ENCODE results near the gene SLC26A4. TPM values are rescaled to one million over a fixed set of nuclear protein-coding genes. Genes with fewer than 3 reads are reported as not detected.
A peak's percentile ranks its signal among the peaks of the same experiment; 100 is the strongest.

Gene SLC26A4
- total RNA-seq, 8 experiments from 2014 or later, result 0.05 to 0.63 (median 0.47) TPM; not detected in 3

DNA sequence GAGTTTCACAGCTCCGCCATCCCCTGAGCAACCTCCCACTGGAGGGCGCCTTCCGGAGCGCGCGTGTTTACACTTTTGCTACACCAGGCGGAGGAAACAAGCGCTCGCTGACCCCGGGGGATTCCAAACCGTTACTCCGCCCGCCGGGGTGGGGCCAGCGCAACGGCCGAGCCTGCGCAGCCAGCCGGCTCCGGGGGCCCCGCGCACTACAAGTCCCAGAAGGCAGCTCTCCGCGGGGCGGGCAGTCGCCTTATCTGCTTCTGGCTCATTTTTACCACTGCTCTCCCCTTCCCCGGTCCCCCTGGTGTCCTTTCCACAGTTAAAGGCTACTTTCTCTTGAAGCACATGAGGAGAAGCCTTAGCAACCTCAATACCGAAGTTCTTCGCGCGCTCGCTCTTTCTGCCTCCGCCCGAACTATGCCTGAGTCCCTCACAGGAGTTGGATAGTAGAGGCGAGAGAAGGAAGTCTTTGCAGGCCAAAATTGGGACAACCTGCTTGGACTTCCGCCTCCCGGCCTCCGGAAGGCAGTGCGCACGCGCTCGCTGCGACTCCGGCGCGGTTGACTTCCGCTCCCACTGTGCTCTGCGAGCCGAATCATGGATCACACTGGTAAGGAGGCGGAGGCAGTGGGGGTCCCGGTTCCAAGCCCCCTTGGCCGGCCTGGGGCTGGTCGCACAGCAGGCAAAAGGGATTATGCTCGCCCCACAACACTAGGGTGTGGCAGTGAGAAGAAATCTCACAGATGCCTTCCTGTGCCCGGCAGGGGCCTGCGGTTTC lies 83.1 kb downstream of the SLC26A4 start, which contains the start of gene CBLL1:
Gene CBLL1, plus strand, starts transcription at position 576 of the 778 bp plus-strand sequence. Its CDS starts 22 bp downstream, at position 598.
- 0 to 2% (median 0%) methylated on average over 1 to 44 of the region's 56 CpGs; no CpG with 5 or more reads in 1 of the 10 experiments for WGBS, 10 experiments
- peak; percentile 86 to 96 (median 96) for ATAC-seq (replicated peaks in 6 of 8)
- H3K4me3 ChIP-seq, result peak within 1 kb of the TSS; percentile 77 to 85 (median 80)
- in situ Hi-C loops (cut with MboI; ENCODE audit: low pct_unique_long_range_greater_than_20kb in 2 of 9, low sequenced_read_pairs in 9 of 9, unreplicated experiment in 9 of 9), result loop anchor here in 3 of 9 experiments (25.0 kb wide), 2 partner anchors 119 to 281 kb away; partner anchors contain the start of gene GPR22 (in 2 of the 3)
- peaks cover 9 to 18% of the 10 kb centered on the region in 2 donors for H3K4me1 ChIP-seq (replicated peaks in 1 of 2)
- H3K27ac ChIP-seq, result peak within 1 kb of the TSS; percentile 91 to 96

DNA sequence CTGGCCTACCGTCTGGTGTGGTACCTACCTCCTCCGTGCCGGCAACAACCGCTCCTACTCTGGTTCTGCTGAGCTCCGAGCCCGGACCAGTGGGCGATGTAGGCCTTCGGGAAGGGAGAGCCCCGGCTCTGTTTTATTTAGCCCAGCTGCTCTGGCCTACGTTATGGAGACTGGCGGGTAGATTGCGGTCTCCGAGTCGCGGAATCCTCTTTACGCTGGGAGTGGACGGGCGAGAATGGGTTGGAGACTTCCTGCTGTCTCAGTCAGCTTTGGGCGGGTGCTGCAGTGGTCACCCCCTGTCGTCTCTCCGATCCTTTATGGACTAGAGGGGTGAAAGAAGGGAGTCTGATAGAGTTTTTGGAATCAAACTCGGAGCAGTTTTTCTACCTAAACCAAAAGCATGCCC lies 83.7 kb downstream of the SLC26A4 start:
- ATAC-seq (replicated peaks in 6 of 8), result peak; percentile 20 to 57 (median 29)
- in situ Hi-C loops (cut with MboI; ENCODE audit: low pct_unique_long_range_greater_than_20kb in 2 of 9, low sequenced_read_pairs in 9 of 9, unreplicated experiment in 9 of 9), result loop anchor here in 3 of 9 experiments (25.0 kb wide), 2 partner anchors 118 to 282 kb away; partner anchors contain the start of gene GPR22 (in 2 of the 3)
- H3K4me3 ChIP-seq, result peak overlapping the region; percentile 77 to 85 (median 80)
- H3K27ac ChIP-seq, result peak overlapping the region; percentile 91 to 96
- 0 to 2% (median 0%) methylated on average over 2 to 15 of the region's 22 CpGs; no CpG with 5 or more reads in 4 of the 10 experiments for WGBS, 10 experiments
- peaks cover 9 to 18% of the 10 kb centered on the region in 2 donors for H3K4me1 ChIP-seq (replicated peaks in 1 of 2)

DNA sequence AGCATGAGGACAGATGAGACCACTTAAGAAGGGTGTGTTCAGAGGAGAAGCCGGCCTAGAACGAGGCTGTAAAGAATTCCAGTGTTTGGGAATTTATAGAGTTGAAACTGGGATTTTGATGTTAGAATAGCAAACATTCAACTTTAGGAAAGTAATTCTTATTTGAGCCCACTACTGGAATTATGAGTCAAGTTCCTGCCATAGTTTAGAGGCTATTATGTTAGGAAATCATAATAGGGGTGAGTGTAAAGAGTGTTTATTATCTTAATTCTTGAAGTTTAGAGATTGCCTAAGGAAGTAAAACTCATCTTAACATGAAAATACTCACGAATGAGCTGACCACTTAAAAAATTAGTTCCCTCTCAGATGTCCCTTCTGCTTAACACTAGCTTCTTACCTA lies 85.4 kb downstream of the SLC26A4 start:
- no peak overlapping the region for H3K27ac ChIP-seq
- no peak for ATAC-seq (replicated peaks in 6 of 8)
- no peak overlapping the region for H3K4me3 ChIP-seq
- in situ Hi-C loops (cut with MboI; ENCODE audit: low pct_unique_long_range_greater_than_20kb in 2 of 9, low sequenced_read_pairs in 9 of 9, unreplicated experiment in 9 of 9), result loop anchor here in 3 of 9 experiments (25.0 kb wide), 2 partner anchors 116 to 284 kb away; partner anchors contain the start of gene GPR22 (in 2 of the 3)
- H3K4me1 ChIP-seq (replicated peaks in 1 of 2), result peaks cover 9 to 18% of the 10 kb centered on the region in 2 donors
- 30 to 97% (median 84%) methylated on average over 1 to 3 of the region's 3 CpGs; no CpG with 5 or more reads in 2 of the 10 experiments for WGBS, 10 experiments

DNA sequence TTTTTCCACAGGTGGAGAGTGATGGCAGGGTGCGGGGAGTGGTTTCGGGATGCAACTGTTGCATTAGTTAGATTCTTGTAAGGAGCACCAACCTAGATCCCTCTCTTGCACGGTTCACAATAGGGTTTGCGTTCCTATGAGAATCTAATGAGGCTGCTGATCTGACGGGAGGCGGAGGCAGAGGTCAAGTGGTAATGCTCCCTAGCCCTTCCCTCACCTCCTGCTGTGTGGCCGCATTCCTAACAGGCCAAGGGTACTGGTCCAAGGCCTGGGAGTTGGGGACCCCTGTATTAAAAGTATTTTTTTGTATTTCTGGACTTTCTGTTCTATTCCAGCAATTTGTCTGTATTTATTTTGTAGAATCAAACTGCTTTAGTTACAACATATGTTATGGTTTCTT lies 90.5 kb downstream of the SLC26A4 start:
- no peaks in the 10 kb centered on the region for H3K4me1 ChIP-seq (replicated peaks in 1 of 2)
- H3K27ac ChIP-seq, result no peak overlapping the region
- ATAC-seq (replicated peaks in 6 of 8), result no peak
- 60 to 100% (median 88%) methylated on average over 1 to 7 of the region's 7 CpGs; no CpG with 5 or more reads in 3 of the 10 experiments for WGBS, 10 experiments
- in situ Hi-C loops (cut with MboI; ENCODE audit: low pct_unique_long_range_greater_than_20kb in 2 of 9, low sequenced_read_pairs in 9 of 9, unreplicated experiment in 9 of 9), result no loop called here
- no peak overlapping the region for H3K4me3 ChIP-seq

DNA sequence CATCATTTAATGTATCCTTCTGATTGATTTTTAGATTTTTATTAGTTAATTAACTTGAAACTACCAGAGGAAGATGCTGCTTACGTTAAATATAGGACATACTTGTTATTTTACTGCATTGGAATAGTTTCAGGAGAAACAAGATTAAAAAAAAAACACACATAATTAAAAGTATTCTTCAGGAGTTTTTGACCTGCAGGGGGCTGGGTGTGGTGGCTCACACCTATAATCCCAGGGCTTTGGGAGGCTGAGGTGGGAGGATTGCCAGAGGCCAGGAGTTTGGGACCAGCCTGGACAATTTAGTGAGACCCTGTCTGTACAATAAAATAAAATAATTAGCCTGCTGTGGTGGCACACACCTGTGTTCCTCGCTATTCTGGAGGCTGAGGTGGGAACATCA lies 94.0 kb downstream of the SLC26A4 start:
- no peak for ATAC-seq (replicated peaks in 6 of 8)
- no peaks in the 10 kb centered on the region for H3K4me1 ChIP-seq (replicated peaks in 1 of 2)
- no peak overlapping the region for H3K27ac ChIP-seq
- WGBS, 10 experiments, result 88 to 100% (median 100%) methylated on average over 1 to 2 of the region's 2 CpGs
- no peak overlapping the region for H3K4me3 ChIP-seq
- in situ Hi-C loops (cut with MboI; ENCODE audit: low pct_unique_long_range_greater_than_20kb in 2 of 9, low sequenced_read_pairs in 9 of 9, unreplicated experiment in 9 of 9), result no loop called here

DNA sequence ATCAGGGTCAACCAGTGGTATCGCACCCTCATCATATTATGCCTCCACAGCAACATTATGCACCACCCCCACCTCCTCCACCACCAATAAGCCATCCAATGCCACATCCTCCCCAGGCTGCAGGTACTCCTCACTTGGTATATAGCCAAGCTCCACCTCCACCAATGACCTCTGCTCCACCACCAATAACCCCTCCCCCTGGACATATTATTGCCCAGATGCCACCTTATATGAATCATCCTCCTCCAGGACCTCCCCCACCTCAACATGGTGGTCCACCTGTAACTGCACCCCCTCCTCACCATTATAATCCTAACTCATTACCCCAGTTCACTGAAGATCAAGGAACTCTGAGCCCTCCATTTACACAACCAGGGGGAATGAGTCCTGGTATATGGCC lies 98.0 kb downstream of the SLC26A4 start:
- no peak overlapping the region for H3K27ac ChIP-seq
- WGBS, 10 experiments, result 80 to 86% methylated on average over 1 of the region's 1 CpG; no CpG with 5 or more reads in 8 of the 10 experiments
- no peak for ATAC-seq (replicated peaks in 6 of 8)
- no peaks in the 10 kb centered on the region for H3K4me1 ChIP-seq (replicated peaks in 1 of 2)
- no peak overlapping the region for H3K4me3 ChIP-seq
- in situ Hi-C loops (cut with MboI; ENCODE audit: low pct_unique_long_range_greater_than_20kb in 2 of 9, low sequenced_read_pairs in 9 of 9, unreplicated experiment in 9 of 9), result no loop called here

DNA sequence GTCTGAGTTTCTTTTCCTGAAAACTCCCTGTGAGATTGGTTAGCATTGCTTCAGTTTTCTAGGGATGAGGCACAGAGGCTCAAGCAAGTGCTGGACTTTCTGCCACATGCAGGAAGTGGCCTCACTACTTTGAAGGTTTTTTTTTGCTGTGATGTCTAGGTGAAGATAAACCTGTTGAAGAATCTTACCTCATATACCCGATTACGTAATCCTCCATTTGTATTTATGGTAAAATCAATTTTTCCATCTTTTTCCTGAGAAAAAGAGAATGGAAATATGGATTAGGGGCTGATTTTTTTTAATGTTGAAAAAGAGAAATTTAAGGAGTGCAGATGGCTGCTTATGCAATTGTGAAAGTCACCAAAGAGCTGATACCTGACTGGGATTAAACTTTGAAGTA lies 106.8 kb downstream of the SLC26A4 start:
- 50 to 100% (median 95%) methylated on average over 1 to 2 of the region's 2 CpGs; no CpG with 5 or more reads in 2 of the 10 experiments for WGBS, 10 experiments
- no peaks in the 10 kb centered on the region for H3K4me1 ChIP-seq (replicated peaks in 1 of 2)
- H3K4me3 ChIP-seq, result no peak overlapping the region
- no peak for ATAC-seq (replicated peaks in 6 of 8)
- H3K27ac ChIP-seq, result no peak overlapping the region
- in situ Hi-C loops (cut with MboI; ENCODE audit: low pct_unique_long_range_greater_than_20kb in 2 of 9, low sequenced_read_pairs in 9 of 9, unreplicated experiment in 9 of 9), result loop anchor here in 1 of 9 experiments (10.0 kb wide), 1 partner anchor 107 kb away; no protein-coding TSS in a partner anchor

Other genes with a start within 250 kb of the SLC26A4 start
- gene GPR22, start 190.8 kb upstream of the SLC26A4 start, total RNA-seq, result 1 to 10 TPM; 1.2 to 5.5 (median 4.0) TPM
- 10 to 100 TPM; 21.6 to 53.2 (median 35.0) TPM for gene COG5, start 96.9 kb upstream of the SLC26A4 start, total RNA-seq
- 10 to 100 TPM in 6 of 8 experiments, 1 to 10 TPM in 2; 5.9 to 14.2 (median 10.7) TPM for gene DUS4L, start 96.9 kb upstream of the SLC26A4 start, total RNA-seq
- gene BCAP29, start 80.6 kb upstream of the SLC26A4 start, total RNA-seq, result 10 to 100 TPM; 16.5 to 54.0 (median 28.9) TPM
- gene CBLL1, start 83.3 kb downstream of the SLC26A4 start, total RNA-seq, result 10 to 100 TPM; 18.3 to 27.6 (median 24.5) TPM
- under 1 TPM in 3 of 8 experiments, not detected in 5; 0.05 to 0.21 (median 0.17) TPM for gene SLC26A3, start 142.4 kb downstream of the SLC26A4 start, total RNA-seq
- gene DLD, start 230.4 kb downstream of the SLC26A4 start, total RNA-seq, result 100 to 1,000 TPM in 2 of 8 experiments, 10 to 100 TPM in 6; 43.2 to 115 (median 71.6) TPM

All from motor neuron (in vitro differentiated cells).